Subcutaneous adipose tissue (tissue), 4 donors: ENCODE results near the gene SHOC2. TPM values are rescaled to one million over a fixed set of nuclear protein-coding genes. Genes with fewer than 3 reads are reported as not detected.

ENCODE experiments used
- total RNA-seq, 4 donors: library from RNA; depleted of rRNA; stranded (reverse); fragments of >200 nt; gene quantifications; one replicate each; pipeline ENCODE4 v1.1.0, GENCODE V29; 2016
- TF ChIP-seq, protein P1 (sequence below): fragments of 450-650 bp; IDR thresholded peaks from one replicate; pipeline ENCODE4 v1.5.1; 2016; ENCODE audit warnings: low read depth, mild to moderate bottlenecking, control low read depth, antibody characterized with exemption, moderate library complexity

SHOC2 gene
- total RNA-seq, 4 donors from 2014 or later = 67.1 to 128 (median 72.0) TPM

DNA sequence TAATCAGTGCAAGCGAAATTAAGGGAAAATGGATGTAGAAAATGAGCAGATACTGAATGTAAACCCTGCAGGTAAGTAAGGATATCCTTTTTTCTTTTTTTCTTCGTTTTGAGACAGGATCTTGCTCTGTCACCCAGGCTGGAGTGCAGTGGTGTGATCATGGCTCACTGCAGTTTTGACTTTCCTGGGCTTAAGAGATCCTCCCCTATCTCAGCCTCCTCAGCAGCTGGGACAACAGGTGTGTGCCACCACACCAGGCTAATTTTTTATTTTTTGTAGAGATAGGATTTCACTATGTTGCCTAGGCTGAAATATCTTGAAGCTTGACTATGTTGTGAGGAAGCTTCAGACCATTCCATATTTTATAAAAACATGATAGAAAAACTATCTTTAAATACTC is 43.4 kb upstream of the SHOC2 start:
- TF ChIP-seq, protein P1, sequence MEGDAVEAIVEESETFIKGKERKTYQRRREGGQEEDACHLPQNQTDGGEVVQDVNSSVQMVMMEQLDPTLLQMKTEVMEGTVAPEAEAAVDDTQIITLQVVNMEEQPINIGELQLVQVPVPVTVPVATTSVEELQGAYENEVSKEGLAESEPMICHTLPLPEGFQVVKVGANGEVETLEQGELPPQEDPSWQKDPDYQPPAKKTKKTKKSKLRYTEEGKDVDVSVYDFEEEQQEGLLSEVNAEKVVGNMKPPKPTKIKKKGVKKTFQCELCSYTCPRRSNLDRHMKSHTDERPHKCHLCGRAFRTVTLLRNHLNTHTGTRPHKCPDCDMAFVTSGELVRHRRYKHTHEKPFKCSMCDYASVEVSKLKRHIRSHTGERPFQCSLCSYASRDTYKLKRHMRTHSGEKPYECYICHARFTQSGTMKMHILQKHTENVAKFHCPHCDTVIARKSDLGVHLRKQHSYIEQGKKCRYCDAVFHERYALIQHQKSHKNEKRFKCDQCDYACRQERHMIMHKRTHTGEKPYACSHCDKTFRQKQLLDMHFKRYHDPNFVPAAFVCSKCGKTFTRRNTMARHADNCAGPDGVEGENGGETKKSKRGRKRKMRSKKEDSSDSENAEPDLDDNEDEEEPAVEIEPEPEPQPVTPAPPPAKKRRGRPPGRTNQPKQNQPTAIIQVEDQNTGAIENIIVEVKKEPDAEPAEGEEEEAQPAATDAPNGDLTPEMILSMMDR = no peak

GRCh38 chr10:110876788-110877187 is 42.6 kb upstream of the SHOC2 start:
- TF ChIP-seq, protein P1 = no peak

DNA sequence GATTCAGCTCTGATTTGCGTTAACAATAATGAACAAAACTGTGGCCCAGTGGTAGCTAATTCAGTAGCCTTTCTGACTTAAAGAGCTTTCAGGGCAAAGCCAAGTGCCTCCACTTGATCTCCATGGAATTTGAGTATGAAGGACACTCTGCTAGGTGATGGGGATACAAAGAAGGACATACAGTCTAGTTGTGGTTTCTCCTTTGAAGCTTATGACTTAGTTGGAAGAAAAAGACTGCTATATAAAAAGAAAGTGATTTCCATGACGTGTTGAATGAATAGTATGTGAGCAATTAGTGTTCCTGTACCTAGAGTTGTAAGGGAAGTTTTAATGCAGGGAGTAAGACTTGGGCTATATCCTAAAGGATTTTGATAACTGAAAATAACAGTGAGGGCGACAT is 39.4 kb upstream of the SHOC2 start:
- TF ChIP-seq, protein P1 = no peak

- TF ChIP-seq, protein P1 = no peak
Measured at GRCh38 chr10:110881247-110881646, 38.2 kb upstream of the SHOC2 start.

GRCh38 chr10:110881905-110882304 is 37.5 kb upstream of the SHOC2 start:
- TF ChIP-seq, protein P1 = no peak

- TF ChIP-seq, protein P1 = no peak
Measured at GRCh38 chr10:110883924-110884323, 35.5 kb upstream of the SHOC2 start.

- TF ChIP-seq, protein P1 = no peak
Measured at GRCh38 chr10:110885932-110886674, 33.3 kb upstream of the SHOC2 start.
